CD4-positive, alpha-beta T cell treated with Interleukin-6 for 4 hours (primary cell): ENCODE measurements around the gene YIPF4.
"Not testable (repeated sequence)": the region's sequence is repeated elsewhere in the genome, so short reads cannot be mapped to it uniquely, and the experiment has no call there.

Experiments
- DNase-seq: peaks from one replicate; pipeline ENCODE4 v3.0.0-alpha.2; 2020; ENCODE audit warnings: mixed read lengths

Gene YIPF4

GRCh38 chr2:32277674-32278477 is at the start of gene YIPF4:
YIPF4 (plus strand) TSS chr2:32277904; CDS start chr2:32278156, 252 bp downstream.
- DNase-seq, result peak; percentile 84

- no peak for DNase-seq
Measured at GRCh38 chr2:32228181-32228580, 49.5 kb upstream of the YIPF4 start.

- DNase-seq, result no peak
Measured at GRCh38 chr2:32229635-32230034, 48.1 kb upstream of the YIPF4 start.

GRCh38 chr2:32231959-32232358 is 45.7 kb upstream of the YIPF4 start:
- no peak for DNase-seq

- no peak for DNase-seq
Measured at GRCh38 chr2:32235315-32235714, 42.4 kb upstream of the YIPF4 start.

- no peak for DNase-seq
Measured at GRCh38 chr2:32237488-32237887, 40.2 kb upstream of the YIPF4 start.

GRCh38 chr2:32237996-32238395 is 39.7 kb upstream of the YIPF4 start:
- no peak for DNase-seq

GRCh38 chr2:32242331-32242730 is 35.4 kb upstream of the YIPF4 start:
- no peak for DNase-seq

GRCh38 chr2:32246911-32247310 is 30.8 kb upstream of the YIPF4 start:
- DNase-seq, result no peak

- no peak for DNase-seq
Measured at GRCh38 chr2:32248299-32248698, 29.4 kb upstream of the YIPF4 start.

- no peak for DNase-seq
Measured at GRCh38 chr2:32249731-32250236, 27.9 kb upstream of the YIPF4 start.

- no peak for DNase-seq
Measured at GRCh38 chr2:32250290-32250689, 27.4 kb upstream of the YIPF4 start.

- DNase-seq, result no peak
Measured at GRCh38 chr2:32258242-32258641, 19.5 kb upstream of the YIPF4 start.

GRCh38 chr2:32260376-32260775 is 17.3 kb upstream of the YIPF4 start:
- no peak for DNase-seq

GRCh38 chr2:32262105-32262504 is 15.6 kb upstream of the YIPF4 start:
- DNase-seq, result no peak

GRCh38 chr2:32264422-32265105 is 13.1 kb upstream of the YIPF4 start, which contains the start of gene NLRC4:
NLRC4 (minus strand) TSS chr2:32264886; CDS start chr2:32256775, 8,111 bp downstream.
- DNase-seq, result no peak

GRCh38 chr2:32271063-32271462 is 6.6 kb upstream of the YIPF4 start:
- DNase-seq, result no peak

- no peak for DNase-seq
Measured at GRCh38 chr2:32272279-32272678, 5.4 kb upstream of the YIPF4 start.

GRCh38 chr2:32274289-32274688 is 3.4 kb upstream of the YIPF4 start:
- no peak for DNase-seq

GRCh38 chr2:32275790-32276189 is 1.9 kb upstream of the YIPF4 start:
- DNase-seq, result not testable (repeated sequence)

- DNase-seq, result no peak
Measured at GRCh38 chr2:32277363-32277673, 386 bp upstream of the YIPF4 start.

- no peak for DNase-seq
Measured at GRCh38 chr2:32278478-32278853, 762 bp downstream of the YIPF4 start.

- DNase-seq, result no peak
Measured at GRCh38 chr2:32284321-32284720, 6.6 kb downstream of the YIPF4 start.
